ENCODE measurements around the gene CELF3. TPM values are rescaled to one million over a fixed set of nuclear protein-coding genes. Genes with fewer than 3 reads are reported as not detected.

The CELF3 gene
- total and polyA plus RNA-seq, 11 donors, result not detected

DNA sequence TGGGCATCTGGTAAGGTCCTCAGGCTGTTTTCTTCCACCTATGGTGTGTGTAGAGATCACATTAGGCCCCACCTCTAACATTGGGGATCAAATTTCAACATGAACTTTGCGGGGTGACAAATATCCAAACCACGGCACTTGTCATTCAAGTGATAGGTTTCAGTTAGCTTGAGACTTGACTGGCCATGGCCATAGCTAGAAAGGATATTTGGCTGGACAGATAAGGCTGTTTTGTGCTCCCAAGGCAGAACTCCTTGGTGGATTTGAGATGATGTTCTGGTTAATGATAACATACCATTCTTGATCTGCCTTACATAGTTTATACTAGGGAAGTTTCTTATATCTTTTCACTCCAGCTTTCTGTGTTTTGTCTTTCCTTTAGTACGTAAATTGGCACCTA is 48.5 kb downstream of the CELF3 start:
- H3K36me3 ChIP-seq, result peaks cover 0 to 60% (median 37%) of the 10 kb centered on the region in 9 donors
- no peak overlapping the region for H3K27ac ChIP-seq
- no peak overlapping the region for H3K4me3 ChIP-seq
- H3K9me3 ChIP-seq, result peaks cover 0 to 13% (median 0%) of the 10 kb centered on the region in 12 donors
- H3K4me1 ChIP-seq, result peaks cover 0 to 9% (median 0%) of the 10 kb centered on the region in 12 donors
- 71 to 79% (median 77%) methylated on average over 3 of the region's 3 CpGs for WGBS, 4 donors
- DNase-seq (no peak), ATAC-seq (no peak)
- no peaks in the 10 kb centered on the region for H3K27me3 ChIP-seq
- intact Hi-C loops (cut with DNase I), result no loop called here
- no peak for TF ChIP-seq POLR2A (IDR thresholded peaks at IDR 0.05)
- TF ChIP-seq, protein P1, sequence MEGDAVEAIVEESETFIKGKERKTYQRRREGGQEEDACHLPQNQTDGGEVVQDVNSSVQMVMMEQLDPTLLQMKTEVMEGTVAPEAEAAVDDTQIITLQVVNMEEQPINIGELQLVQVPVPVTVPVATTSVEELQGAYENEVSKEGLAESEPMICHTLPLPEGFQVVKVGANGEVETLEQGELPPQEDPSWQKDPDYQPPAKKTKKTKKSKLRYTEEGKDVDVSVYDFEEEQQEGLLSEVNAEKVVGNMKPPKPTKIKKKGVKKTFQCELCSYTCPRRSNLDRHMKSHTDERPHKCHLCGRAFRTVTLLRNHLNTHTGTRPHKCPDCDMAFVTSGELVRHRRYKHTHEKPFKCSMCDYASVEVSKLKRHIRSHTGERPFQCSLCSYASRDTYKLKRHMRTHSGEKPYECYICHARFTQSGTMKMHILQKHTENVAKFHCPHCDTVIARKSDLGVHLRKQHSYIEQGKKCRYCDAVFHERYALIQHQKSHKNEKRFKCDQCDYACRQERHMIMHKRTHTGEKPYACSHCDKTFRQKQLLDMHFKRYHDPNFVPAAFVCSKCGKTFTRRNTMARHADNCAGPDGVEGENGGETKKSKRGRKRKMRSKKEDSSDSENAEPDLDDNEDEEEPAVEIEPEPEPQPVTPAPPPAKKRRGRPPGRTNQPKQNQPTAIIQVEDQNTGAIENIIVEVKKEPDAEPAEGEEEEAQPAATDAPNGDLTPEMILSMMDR (IDR thresholded peaks at IDR 0.05), result no peak

GRCh38 chr1:151661751-151662150 is 54.9 kb downstream of the CELF3 start:
- peaks cover 0 to 19% (median 0%) of the 10 kb centered on the region in 12 donors for H3K4me1 ChIP-seq
- no peaks in the 10 kb centered on the region for H3K27me3 ChIP-seq
- intact Hi-C loops (cut with DNase I), result no loop called here
- H3K9me3 ChIP-seq, result no peaks in the 10 kb centered on the region
- TF ChIP-seq, protein P1 (IDR thresholded peaks at IDR 0.05), result no peak
- no peak for TF ChIP-seq POLR2A (IDR thresholded peaks at IDR 0.05)
- DNase-seq (no peak), ATAC-seq (no peak)
- peaks cover 0 to 77% (median 58%) of the 10 kb centered on the region in 9 donors for H3K36me3 ChIP-seq
- no peak overlapping the region for H3K4me3 ChIP-seq
- 69 to 81% (median 75%) methylated on average over 6 of the region's 6 CpGs for WGBS, 4 donors
- peak overlapping the region in 1 of 12 donors; percentile 37 for H3K27ac ChIP-seq

DNA sequence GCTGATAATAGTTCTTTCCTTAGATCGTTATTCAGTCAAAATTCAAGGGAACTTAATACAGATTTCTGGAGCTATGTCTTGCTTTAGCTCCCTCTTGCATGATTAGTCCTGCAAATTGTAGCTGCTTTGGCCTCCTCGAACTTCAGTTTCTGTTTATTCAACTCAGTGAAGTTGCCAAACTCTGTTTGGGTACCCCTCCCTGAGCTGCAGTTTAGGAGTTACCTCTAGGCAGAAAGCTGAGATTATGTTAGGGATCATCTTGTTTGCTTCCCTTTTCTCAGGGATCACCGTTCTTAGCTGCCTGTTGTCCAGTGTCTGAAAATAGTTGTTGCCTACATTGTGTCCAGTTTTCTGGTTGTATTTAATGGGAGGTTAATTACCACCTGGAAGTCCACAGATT is 61.2 kb downstream of the CELF3 start:
- no peak for ATAC-seq
- no peak overlapping the region for H3K4me3 ChIP-seq
- peaks cover 0 to 28% (median 3%) of the 10 kb centered on the region in 12 donors for H3K4me1 ChIP-seq
- 85 to 90% (median 86%) methylated on average over 3 of the region's 3 CpGs for WGBS, 4 donors
- no peaks in the 10 kb centered on the region for H3K9me3 ChIP-seq
- no peak for TF ChIP-seq POLR2A (IDR thresholded peaks at IDR 0.05)
- TF ChIP-seq, protein P1 (IDR thresholded peaks at IDR 0.05), result no peak
- no peaks in the 10 kb centered on the region for H3K27me3 ChIP-seq
- intact Hi-C loops (cut with DNase I), result no loop called here
- no peak for DNase-seq
- H3K27ac ChIP-seq, result peak overlapping the region in 1 of 12 donors; percentile 85
- peaks cover 0 to 36% (median 26%) of the 10 kb centered on the region in 9 donors for H3K36me3 ChIP-seq

DNA sequence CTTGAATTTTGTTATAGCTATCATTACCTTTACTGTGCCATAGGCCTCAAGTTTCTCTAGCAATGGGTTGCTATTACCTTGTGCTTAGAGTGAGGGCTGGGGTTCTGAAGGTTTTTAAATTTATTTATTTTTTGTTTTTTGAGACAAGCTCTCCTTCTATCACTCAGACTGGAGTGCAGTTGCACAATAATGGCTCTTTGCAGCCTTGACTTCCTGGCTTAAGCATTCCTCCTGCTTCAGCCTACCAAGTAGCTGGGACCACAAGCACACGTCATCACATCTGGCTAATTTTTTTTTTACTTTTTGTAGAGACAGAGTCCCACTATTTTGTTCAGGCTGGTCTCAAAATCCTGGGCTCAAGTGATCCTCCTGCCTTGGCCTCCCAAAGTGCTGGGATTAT is 63.2 kb downstream of the CELF3 start:
- no peak for DNase-seq
- TF ChIP-seq, protein P1 (IDR thresholded peaks at IDR 0.05), result no peak
- no peak for TF ChIP-seq POLR2A (IDR thresholded peaks at IDR 0.05)
- no peaks in the 10 kb centered on the region for H3K27me3 ChIP-seq
- no peaks in the 10 kb centered on the region for H3K9me3 ChIP-seq
- 80 to 95% (median 84%) methylated on average over 1 of the region's 1 CpG for WGBS, 4 donors
- H3K27ac ChIP-seq, result peak overlapping the region in 2 of 12 donors; percentile 29 to 85
- intact Hi-C loops (cut with DNase I), result no loop called here
- H3K36me3 ChIP-seq, result peaks cover 0 to 20% (median 9%) of the 10 kb centered on the region in 9 donors
- no peak overlapping the region for H3K4me3 ChIP-seq
- ATAC-seq, result peak in 1 of 4 donors; percentile 59
- peaks cover 0 to 28% (median 3%) of the 10 kb centered on the region in 12 donors for H3K4me1 ChIP-seq

Other genes starting within 250 kb of the CELF3 start
- gene CGN, start 205.4 kb downstream of the CELF3 start, total RNA-seq, result 10 to 100 TPM in 1 of 9 donors, under 1 TPM in 4, not detected in 4; 0.09 to 21.0 (median 0.29) TPM
- under 1 TPM; 0.08 to 0.18 TPM for gene CGN, start 205.4 kb downstream of the CELF3 start, polyA plus RNA-seq
- 10 to 100 TPM in 1 of 9 donors, 1 to 10 TPM in 8; 2.1 to 13.6 (median 4.3) TPM for gene TUFT1, start 176.5 kb downstream of the CELF3 start, total RNA-seq
- 1 to 10 TPM; 2.4 to 5.0 TPM for gene TUFT1, start 176.5 kb downstream of the CELF3 start, polyA plus RNA-seq
- gene SNX27, start 104.8 kb downstream of the CELF3 start, total RNA-seq, result 10 to 100 TPM; 21.6 to 39.4 (median 33.2) TPM
- gene SNX27, start 104.8 kb downstream of the CELF3 start, polyA plus RNA-seq, result 10 to 100 TPM in 1 of 2 donors, 1 to 10 TPM in 1; 9.6 to 17.6 TPM
- gene RIIAD1, start 4.7 kb upstream of the CELF3 start, total RNA-seq, result 10 to 100 TPM in 2 of 9 donors, 1 to 10 TPM in 6, not detected in 1; 2.3 to 20.8 (median 6.0) TPM
- gene RIIAD1, start 4.7 kb upstream of the CELF3 start, polyA plus RNA-seq, result 10 to 100 TPM in 1 of 2 donors, not detected in 1; 13.1 TPM
- gene MRPL9, start 46.7 kb upstream of the CELF3 start, total RNA-seq, result 10 to 100 TPM; 35.8 to 53.2 (median 46.3) TPM
- 10 to 100 TPM; 45.2 to 57.9 TPM for gene MRPL9, start 46.7 kb upstream of the CELF3 start, polyA plus RNA-seq
- gene TDRKH, start 73.7 kb upstream of the CELF3 start, total RNA-seq, result 1 to 10 TPM; 3.2 to 9.8 (median 4.8) TPM
- 1 to 10 TPM; 2.7 to 6.5 TPM for gene TDRKH, start 73.7 kb upstream of the CELF3 start, polyA plus RNA-seq
- 1 to 10 TPM in 1 of 9 donors, under 1 TPM in 8; 0.37 to 1.0 (median 0.60) TPM for gene LINGO4, start 88.6 kb upstream of the CELF3 start, total RNA-seq
- under 1 TPM; 0.11 to 0.38 TPM for gene LINGO4, start 88.6 kb upstream of the CELF3 start, polyA plus RNA-seq
- gene RORC, start 115.0 kb upstream of the CELF3 start, total RNA-seq, result 10 to 100 TPM in 6 of 9 donors, 1 to 10 TPM in 3; 3.6 to 58.9 (median 12.4) TPM
- 10 to 100 TPM in 1 of 2 donors, 1 to 10 TPM in 1; 6.8 to 11.8 TPM for gene RORC, start 115.0 kb upstream of the CELF3 start, polyA plus RNA-seq
- gene C2CD4D, start 123.0 kb upstream of the CELF3 start, total RNA-seq, result under 1 TPM in 2 of 9 donors, not detected in 7; 0.14 to 0.28 TPM
- not detected for gene C2CD4D, start 123.0 kb upstream of the CELF3 start, polyA plus RNA-seq
- under 1 TPM in 1 of 9 donors, not detected in 8; 0.52 TPM for gene THEM5, start 136.9 kb upstream of the CELF3 start, total RNA-seq
- not detected for gene THEM5, start 136.9 kb upstream of the CELF3 start, polyA plus RNA-seq
- 10 to 100 TPM; 14.2 to 17.0 (median 15.0) TPM for gene THEM4, start 192.7 kb upstream of the CELF3 start, total RNA-seq
- gene THEM4, start 192.7 kb upstream of the CELF3 start, polyA plus RNA-seq, result 10 to 100 TPM; 14.8 to 25.5 TPM

Data from heart left ventricle (tissue), 16 donors.